Measurements from ENCODE around the gene SPTAN1.

The SPTAN1 gene

GRCh38 chr9:128632066-128632465, 79.7 kb downstream of the SPTAN1 start:
- no peak overlapping the region for H4K8ac ChIP-seq (ENCODE audit: low read depth, low read length)
- H3K9ac ChIP-seq (ENCODE audit: low read length) = no peak overlapping the region
- peaks cover 74 to 76% of the 10 kb centered on the region in 2 experiments for H3K36me3 ChIP-seq (ENCODE audit: control insufficient read depth in 1 of 2, insufficient read depth in 2 of 2, low read length in 2 of 2)
- no peak overlapping the region for H3K4me2 ChIP-seq (ENCODE audit: low read length)
- H3K4ac ChIP-seq (ENCODE audit: low read depth, low read length) = no peak overlapping the region
- no peaks in the 10 kb centered on the region for H3K27me3 ChIP-seq (ENCODE audit: insufficient read depth, low read length)
- no peak overlapping the region for H2BK12ac ChIP-seq (ENCODE audit: low read length)
- H3K4me3 ChIP-seq (ENCODE audit: low read depth, low read length) = no peak overlapping the region
- H3K9me3 ChIP-seq (ENCODE audit: insufficient read depth, low read depth, low read length) = no peaks in the 10 kb centered on the region
- peaks cover 14 to 17% of the 10 kb centered on the region in 2 experiments for H3K4me1 ChIP-seq (ENCODE audit: control insufficient read depth in 1 of 2, insufficient read depth in 2 of 2, low read length in 2 of 2)
- peaks cover 17% of the 10 kb centered on the region for H3K79me1 ChIP-seq (ENCODE audit: low read length)
- no peak overlapping the region for H3K27ac ChIP-seq (ENCODE audit: low read depth, low read length)
- no peak overlapping the region for H2BK5ac ChIP-seq (ENCODE audit: low read depth, low read length, poor library complexity)
- no peak overlapping the region for H3K14ac ChIP-seq (ENCODE audit: low read length)
- no peak overlapping the region for H2AK5ac ChIP-seq (ENCODE audit: low read length)
- H3K18ac ChIP-seq (ENCODE audit: low read length) = no peak overlapping the region
- no peaks in the 10 kb centered on the region for H3K79me2 ChIP-seq (ENCODE audit: control insufficient read depth, insufficient read depth, low read length, poor library complexity)
- no peak overlapping the region for H2BK120ac ChIP-seq (ENCODE audit: insufficient read depth, low read length, poor library complexity)
- no CpG with 5 or more reads among the region's 10 CpGs for WGBS (ENCODE audit: extremely low coverage, insufficient coverage, insufficient read length)
- H4K12ac ChIP-seq (ENCODE audit: low read depth, low read length) = no peak overlapping the region
- no peak overlapping the region for H2AFZ ChIP-seq (ENCODE audit: insufficient read depth, low read length, poor library complexity)
- no peak overlapping the region for H3K23ac ChIP-seq (ENCODE audit: low read length)
- no peak for DNase-seq
- no peak overlapping the region for H4K91ac ChIP-seq (ENCODE audit: low read depth, low read length)

- Histone ChIP-seq H3K23ac (ENCODE audit: low read length) (no peak overlapping the region), H3K4ac (ENCODE audit: low read depth, low read length) (no peak overlapping the region), H4K8ac (ENCODE audit: low read depth, low read length) (no peak overlapping the region), H3K4me3 (ENCODE audit: low read depth, low read length) (no peak overlapping the region), H3K14ac (ENCODE audit: low read length) (no peak overlapping the region), H3K27me3 (ENCODE audit: insufficient read depth, low read length) (no peaks in the 10 kb centered on the region), H3K9me3 (ENCODE audit: insufficient read depth, low read depth, low read length) (peaks cover 2% of the 10 kb centered on the region), H2BK12ac (ENCODE audit: low read length) (no peak overlapping the region), H3K79me1 (ENCODE audit: low read length) (peaks cover 17% of the 10 kb centered on the region), H2BK120ac (ENCODE audit: insufficient read depth, low read length, poor library complexity) (no peak overlapping the region), H3K4me1 (ENCODE audit: control insufficient read depth in 1 of 2, insufficient read depth in 2 of 2, low read length in 2 of 2) (peaks cover 14 to 17% of the 10 kb centered on the region in 2 experiments), H2AK5ac (ENCODE audit: low read length) (no peak overlapping the region), H3K9ac (ENCODE audit: low read length) (no peak overlapping the region), H3K79me2 (ENCODE audit: control insufficient read depth, insufficient read depth, low read length, poor library complexity) (no peaks in the 10 kb centered on the region), H3K36me3 (ENCODE audit: control insufficient read depth in 1 of 2, insufficient read depth in 2 of 2, low read length in 2 of 2) (peaks cover 72 to 74% of the 10 kb centered on the region in 2 experiments), H4K12ac (ENCODE audit: low read depth, low read length) (no peak overlapping the region), H2BK5ac (ENCODE audit: low read depth, low read length, poor library complexity) (no peak overlapping the region), H3K18ac (ENCODE audit: low read length) (no peak overlapping the region), H2AFZ (ENCODE audit: insufficient read depth, low read length, poor library complexity) (no peak overlapping the region), H4K91ac (ENCODE audit: low read depth, low read length) (no peak overlapping the region), H3K27ac (ENCODE audit: low read depth, low read length) (no peak overlapping the region), H3K4me2 (ENCODE audit: low read length) (no peak overlapping the region)
- WGBS (ENCODE audit: extremely low coverage, insufficient coverage, insufficient read length) = no CpG with 5 or more reads among the region's 14 CpGs
- DNase-seq = no peak
These were observed 80.1 kb downstream of the SPTAN1 start for GRCh38 chr9:128632486-128632885.

GRCh38 chr9:128633057-128633456, 80.7 kb downstream of the SPTAN1 start:
- WGBS (ENCODE audit: extremely low coverage, insufficient coverage, insufficient read length) = no CpG with 5 or more reads among the region's 21 CpGs
- H3K27me3 ChIP-seq (ENCODE audit: insufficient read depth, low read length) = no peaks in the 10 kb centered on the region
- no peak overlapping the region for H2BK120ac ChIP-seq (ENCODE audit: insufficient read depth, low read length, poor library complexity)

GRCh38 chr9:128633601-128634000, 81.2 kb downstream of the SPTAN1 start:
- no CpG with 5 or more reads among the region's 11 CpGs for WGBS (ENCODE audit: extremely low coverage, insufficient coverage, insufficient read length)
- Histone ChIP-seq H3K79me1 (ENCODE audit: low read length) (peaks cover 17% of the 10 kb centered on the region), H3K4me1 (ENCODE audit: control insufficient read depth in 1 of 2, insufficient read depth in 2 of 2, low read length in 2 of 2) (peaks cover 14 to 17% of the 10 kb centered on the region in 2 experiments), H2AK5ac (ENCODE audit: low read length) (no peak overlapping the region), H4K8ac (ENCODE audit: low read depth, low read length) (no peak overlapping the region), H3K4me2 (ENCODE audit: low read length) (no peak overlapping the region), H3K4ac (ENCODE audit: low read depth, low read length) (no peak overlapping the region), H3K14ac (ENCODE audit: low read length) (no peak overlapping the region), H2BK5ac (ENCODE audit: low read depth, low read length, poor library complexity) (no peak overlapping the region), H3K27me3 (ENCODE audit: insufficient read depth, low read length) (no peaks in the 10 kb centered on the region), H2AFZ (ENCODE audit: insufficient read depth, low read length, poor library complexity) (no peak overlapping the region), H3K9ac (ENCODE audit: low read length) (no peak overlapping the region), H2BK12ac (ENCODE audit: low read length) (no peak overlapping the region), H4K91ac (ENCODE audit: low read depth, low read length) (no peak overlapping the region), H3K27ac (ENCODE audit: low read depth, low read length) (no peak overlapping the region), H3K4me3 (ENCODE audit: low read depth, low read length) (no peak overlapping the region), H3K79me2 (ENCODE audit: control insufficient read depth, insufficient read depth, low read length, poor library complexity) (no peaks in the 10 kb centered on the region), H3K9me3 (ENCODE audit: insufficient read depth, low read depth, low read length) (peaks cover 2% of the 10 kb centered on the region), H3K23ac (ENCODE audit: low read length) (no peak overlapping the region), H3K18ac (ENCODE audit: low read length) (no peak overlapping the region), H3K36me3 (ENCODE audit: control insufficient read depth in 1 of 2, insufficient read depth in 2 of 2, low read length in 2 of 2) (peaks cover 66 to 70% of the 10 kb centered on the region in 2 experiments), H2BK120ac (ENCODE audit: insufficient read depth, low read length, poor library complexity) (no peak overlapping the region), H4K12ac (ENCODE audit: low read depth, low read length) (no peak overlapping the region)
- no peak for DNase-seq

More at GRCh38 chr9:128633057-128633456, 80.7 kb downstream of the SPTAN1 start:
- Histone ChIP-seq H3K36me3 (ENCODE audit: control insufficient read depth in 1 of 2, insufficient read depth in 2 of 2, low read length in 2 of 2) (peaks cover 69 to 73% of the 10 kb centered on the region in 2 experiments), H3K23ac (ENCODE audit: low read length) (no peak overlapping the region), H3K27ac (ENCODE audit: low read depth, low read length) (no peak overlapping the region), H3K4ac (ENCODE audit: low read depth, low read length) (no peak overlapping the region), H3K4me1 (ENCODE audit: control insufficient read depth in 1 of 2, insufficient read depth in 2 of 2, low read length in 2 of 2) (peaks cover 14 to 17% of the 10 kb centered on the region in 2 experiments), H3K79me2 (ENCODE audit: control insufficient read depth, insufficient read depth, low read length, poor library complexity) (no peaks in the 10 kb centered on the region), H3K4me2 (ENCODE audit: low read length) (no peak overlapping the region), H2AK5ac (ENCODE audit: low read length) (no peak overlapping the region), H4K91ac (ENCODE audit: low read depth, low read length) (no peak overlapping the region), H3K9ac (ENCODE audit: low read length) (no peak overlapping the region), H4K12ac (ENCODE audit: low read depth, low read length) (no peak overlapping the region), H3K14ac (ENCODE audit: low read length) (no peak overlapping the region), H3K9me3 (ENCODE audit: insufficient read depth, low read depth, low read length) (peaks cover 2% of the 10 kb centered on the region), H4K8ac (ENCODE audit: low read depth, low read length) (no peak overlapping the region), H2AFZ (ENCODE audit: insufficient read depth, low read length, poor library complexity) (no peak overlapping the region), H3K79me1 (ENCODE audit: low read length) (peaks cover 17% of the 10 kb centered on the region), H2BK5ac (ENCODE audit: low read depth, low read length, poor library complexity) (no peak overlapping the region), H3K18ac (ENCODE audit: low read length) (no peak overlapping the region), H2BK12ac (ENCODE audit: low read length) (no peak overlapping the region), H3K4me3 (ENCODE audit: low read depth, low read length) (no peak overlapping the region)
- DNase-seq = no peak
